ENCODE data around the gene ABCC11. TPM values are rescaled to one million over a fixed set of nuclear protein-coding genes. Genes with fewer than 3 reads are reported as not detected.

The ABCC11 gene
- total and polyA plus RNA-seq, 8 donors: 0.03 to 0.73 TPM; not detected in 6

DNA sequence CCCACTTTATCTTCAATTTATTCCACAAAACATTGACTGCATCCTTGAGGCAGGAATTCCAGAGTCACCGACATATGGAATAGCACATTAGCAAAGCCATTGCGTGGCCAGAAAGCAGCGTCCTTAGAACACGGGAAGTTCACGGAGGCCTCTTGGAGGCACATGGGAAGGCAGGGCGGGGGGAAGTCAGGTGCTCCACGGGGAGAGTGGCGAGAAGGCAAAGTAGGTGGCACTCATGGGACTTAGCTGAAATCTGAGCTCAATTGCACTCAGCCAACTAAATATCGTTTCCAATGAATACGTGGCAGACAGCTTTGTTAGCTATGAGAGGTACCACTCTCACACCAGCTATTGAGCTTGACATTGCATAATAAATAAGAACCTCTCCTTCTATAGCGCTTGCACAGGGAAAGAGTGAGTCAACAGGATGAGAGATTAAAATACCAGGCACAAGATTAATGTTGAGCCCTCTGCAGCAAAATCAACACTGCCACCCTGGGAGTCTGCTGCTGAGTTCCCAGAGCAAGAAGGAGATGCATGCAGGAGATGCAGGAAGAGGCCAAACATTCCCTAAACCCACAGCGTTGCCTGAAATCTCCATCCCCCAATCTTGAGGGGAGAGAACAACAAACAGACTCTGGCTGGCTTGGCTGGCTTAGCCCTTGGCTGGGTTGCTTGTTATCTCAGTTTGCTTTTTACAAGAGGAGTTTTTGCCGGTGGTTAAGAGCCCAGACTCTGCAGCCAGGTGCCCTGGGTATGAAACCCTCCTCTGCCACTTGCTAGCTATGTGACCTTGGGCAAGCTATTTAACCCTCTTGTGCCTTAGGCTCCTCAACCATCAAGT lies 120.3 kb downstream of the ABCC11 start:
- TF ChIP-seq CTCF (IDR thresholded peaks at IDR 0.05) (no peak), POLR2A (IDR thresholded peaks at IDR 0.05) (no peak), EP300 (IDR thresholded peaks at IDR 0.05) (no peak), POLR2AphosphoS5 (IDR thresholded peaks at IDR 0.05) (peak in 1 of 3 donors; percentile 13)
- no peaks in the 10 kb centered on the region for H3K36me3 ChIP-seq
- no peaks in the 10 kb centered on the region for H3K9me3 ChIP-seq
- H3K27me3 ChIP-seq: no peaks in the 10 kb centered on the region
- intact Hi-C loops (cut with DNase I; ENCODE audit: low total_unique reads): no loop called here
- peaks cover 0 to 25% (median 12%) of the 10 kb centered on the region in 4 donors for H3K4me1 ChIP-seq
- DNase-seq: peak; percentile 66 to 78
- peak overlapping the region in 4 of 5 donors; percentile 25 to 68 (median 52) for H3K27ac ChIP-seq
- 26 to 54% (median 32%) methylated on average over 13 of the region's 13 CpGs for WGBS, 5 donors
- H3K4me3 ChIP-seq: no peak overlapping the region

GRCh38 chr16:48125888-48126287 lies 121.5 kb downstream of the ABCC11 start:
- WGBS, 5 donors: 84 to 95% (median 92%) methylated on average over 5 of the region's 5 CpGs
- Histone ChIP-seq H3K27me3 (no peaks in the 10 kb centered on the region), H3K9me3 (no peaks in the 10 kb centered on the region), H3K4me3 (no peak overlapping the region), H3K27ac (peak overlapping the region in 2 of 5 donors; percentile 25 to 51), H3K4me1 (peaks cover 0 to 25% (median 12%) of the 10 kb centered on the region in 4 donors), H3K36me3 (no peaks in the 10 kb centered on the region)
- TF ChIP-seq CTCF (IDR thresholded peaks at IDR 0.05) (no peak), EP300 (IDR thresholded peaks at IDR 0.05) (no peak), POLR2AphosphoS5 (IDR thresholded peaks at IDR 0.05) (no peak)
- intact Hi-C loops (cut with DNase I; ENCODE audit: low total_unique reads): no loop called here
- no peak for DNase-seq

DNA sequence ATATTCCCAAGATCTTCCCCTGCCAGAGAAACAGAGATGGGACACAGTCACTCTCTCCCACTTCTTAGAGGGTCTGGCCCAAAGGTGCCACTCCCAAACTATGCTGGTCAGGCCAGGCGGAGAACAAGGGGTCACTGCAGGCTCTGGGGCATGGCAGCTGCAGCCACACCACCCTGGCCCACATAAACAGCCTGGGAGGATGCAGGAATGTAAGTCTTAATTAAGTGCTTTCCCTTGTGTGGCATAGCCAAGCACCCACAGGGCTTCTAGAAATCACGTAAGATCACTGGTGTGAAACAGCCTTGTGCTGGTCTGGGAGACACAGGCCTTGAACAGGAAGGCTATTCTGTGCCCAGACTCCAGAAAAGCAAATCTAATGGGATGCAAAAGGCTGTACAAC lies 123.1 kb downstream of the ABCC11 start:
- peaks cover 0 to 25% (median 12%) of the 10 kb centered on the region in 4 donors for H3K4me1 ChIP-seq
- no peaks in the 10 kb centered on the region for H3K9me3 ChIP-seq
- no peak for DNase-seq
- intact Hi-C loops (cut with DNase I; ENCODE audit: low total_unique reads): no loop called here
- no peak overlapping the region for H3K27ac ChIP-seq
- H3K36me3 ChIP-seq: no peaks in the 10 kb centered on the region
- H3K4me3 ChIP-seq: no peak overlapping the region
- WGBS, 5 donors: 89 to 100% (median 96%) methylated on average over 2 of the region's 2 CpGs
- no peaks in the 10 kb centered on the region for H3K27me3 ChIP-seq
- no peak for TF ChIP-seq EP300 (IDR thresholded peaks at IDR 0.05)
- TF ChIP-seq POLR2A (IDR thresholded peaks at IDR 0.05): no peak
- no peak for TF ChIP-seq POLR2AphosphoS5 (IDR thresholded peaks at IDR 0.05)
- no peak for TF ChIP-seq CTCF (IDR thresholded peaks at IDR 0.05)

GRCh38 chr16:48123104-48123788 lies 124.1 kb downstream of the ABCC11 start:
- Histone ChIP-seq H3K9me3 (no peaks in the 10 kb centered on the region), H3K4me1 (peaks cover 0 to 19% (median 11%) of the 10 kb centered on the region in 4 donors), H3K27ac (no peak overlapping the region), H3K36me3 (no peaks in the 10 kb centered on the region), H3K27me3 (no peaks in the 10 kb centered on the region), H3K4me3 (no peak overlapping the region)
- DNase-seq: no peak
- intact Hi-C loops (cut with DNase I; ENCODE audit: low total_unique reads): no loop called here
- TF ChIP-seq EP300 (IDR thresholded peaks at IDR 0.05) (no peak), POLR2A (IDR thresholded peaks at IDR 0.05) (no peak), CTCF (IDR thresholded peaks at IDR 0.05) (no peak), POLR2AphosphoS5 (IDR thresholded peaks at IDR 0.05) (no peak)
- 66 to 80% (median 76%) methylated on average over 5 of the region's 5 CpGs for WGBS, 5 donors
